Measurements from ENCODE around the gene CNOT6.

- TF ChIP-seq CTCF (IDR thresholded peaks at IDR 0.05) (no peak), POLR2A (IDR thresholded peaks at IDR 0.05) (no peak)
These were observed 24.7 kb upstream of the CNOT6 start for GRCh38 chr5:180469586-180469865.

Data from uterus (tissue), 2 donors.